ENCODE data around the gene MPPED1. TPM values are rescaled to one million over a fixed set of nuclear protein-coding genes. Genes with fewer than 3 reads are reported as not detected.
A peak's percentile ranks its signal among the peaks of the same experiment; 100 is the strongest.

The MPPED1 gene
- not detected in 2 replicates for total RNA-seq

- intact Hi-C loops (cut with micrococcal nuclease), result no loop called here
- Mint-ChIP-seq H3K9me3 (no peaks in the 10 kb centered on the region), H3K36me3 (ENCODE audit: low read depth) (no peaks in the 10 kb centered on the region), H3K4me1 (ENCODE audit: low read depth) (no peaks in the 10 kb centered on the region), H3K27me3 (ENCODE audit: insufficient read depth) (peaks cover 43% of the 10 kb centered on the region), H3K27ac (no peak within 1 kb of the TSS), H3K4me3 (no peak within 1 kb of the TSS)
- no peak for DNase-seq (ENCODE audit: low spot score)
Observed at GRCh38 chr22:43411869-43412807, at the start of gene MPPED1. Gene MPPED1, plus strand, starts transcription at chr22:43412014. Its CDS starts 12,972 bp downstream, at chr22:43424986.

- Mint-ChIP-seq H3K4me3 (no peak overlapping the region), H3K27ac (no peak overlapping the region), H3K27me3 (ENCODE audit: insufficient read depth) (peaks cover 10% of the 10 kb centered on the region), H3K36me3 (ENCODE audit: low read depth) (no peaks in the 10 kb centered on the region), H3K4me1 (ENCODE audit: low read depth) (no peaks in the 10 kb centered on the region), H3K9me3 (no peaks in the 10 kb centered on the region)
- intact Hi-C loops (cut with micrococcal nuclease), result no loop called here
- DNase-seq (ENCODE audit: low spot score), result no peak
Observed at GRCh38 chr22:43363315-43364168, 48.3 kb upstream of the MPPED1 start.

- Mint-ChIP-seq H3K4me3 (no peak overlapping the region), H3K4me1 (ENCODE audit: low read depth) (no peaks in the 10 kb centered on the region), H3K27me3 (ENCODE audit: insufficient read depth) (peaks cover 11% of the 10 kb centered on the region), H3K36me3 (ENCODE audit: low read depth) (no peaks in the 10 kb centered on the region), H3K9me3 (no peaks in the 10 kb centered on the region), H3K27ac (no peak overlapping the region)
- no peak for DNase-seq (ENCODE audit: low spot score)
- intact Hi-C loops (cut with micrococcal nuclease), result no loop called here
Observed at GRCh38 chr22:43364169-43364435, 47.7 kb upstream of the MPPED1 start.

GRCh38 chr22:43365715-43366440 is 45.9 kb upstream of the MPPED1 start:
- Mint-ChIP-seq H3K9me3 (no peaks in the 10 kb centered on the region), H3K27ac (no peak overlapping the region), H3K27me3 (ENCODE audit: insufficient read depth) (peaks cover 14% of the 10 kb centered on the region), H3K4me3 (no peak overlapping the region), H3K4me1 (ENCODE audit: low read depth) (no peaks in the 10 kb centered on the region), H3K36me3 (ENCODE audit: low read depth) (no peaks in the 10 kb centered on the region)
- no peak for DNase-seq (ENCODE audit: low spot score)
- intact Hi-C loops (cut with micrococcal nuclease), result no loop called here

GRCh38 chr22:43370036-43370435 is 41.8 kb upstream of the MPPED1 start:
- intact Hi-C loops (cut with micrococcal nuclease), result no loop called here
- no peak for DNase-seq (ENCODE audit: low spot score)
- Mint-ChIP-seq H3K27ac (no peak overlapping the region), H3K9me3 (no peaks in the 10 kb centered on the region), H3K36me3 (ENCODE audit: low read depth) (no peaks in the 10 kb centered on the region), H3K27me3 (ENCODE audit: insufficient read depth) (peaks cover 18% of the 10 kb centered on the region), H3K4me1 (ENCODE audit: low read depth) (no peaks in the 10 kb centered on the region), H3K4me3 (no peak overlapping the region)

- intact Hi-C loops (cut with micrococcal nuclease), result no loop called here
- DNase-seq (ENCODE audit: low spot score), result no peak
- Mint-ChIP-seq H3K4me1 (ENCODE audit: low read depth) (peaks cover 17% of the 10 kb centered on the region), H3K27me3 (ENCODE audit: insufficient read depth) (peaks cover 37% of the 10 kb centered on the region), H3K9me3 (no peaks in the 10 kb centered on the region), H3K27ac (no peak overlapping the region), H3K36me3 (ENCODE audit: low read depth) (no peaks in the 10 kb centered on the region), H3K4me3 (no peak overlapping the region)
Observed at GRCh38 chr22:43375951-43376455, 35.8 kb upstream of the MPPED1 start.

- Mint-ChIP-seq H3K27me3 (ENCODE audit: insufficient read depth) (peaks cover 40% of the 10 kb centered on the region), H3K4me3 (no peak overlapping the region), H3K9me3 (no peaks in the 10 kb centered on the region), H3K4me1 (ENCODE audit: low read depth) (peaks cover 17% of the 10 kb centered on the region), H3K27ac (no peak overlapping the region), H3K36me3 (ENCODE audit: low read depth) (no peaks in the 10 kb centered on the region)
- DNase-seq (ENCODE audit: low spot score), result peak; percentile 11
- intact Hi-C loops (cut with micrococcal nuclease), result no loop called here
Observed at GRCh38 chr22:43376765-43377547, 34.9 kb upstream of the MPPED1 start.

GRCh38 chr22:43377548-43377895 is 34.3 kb upstream of the MPPED1 start:
- H3K27me3 Mint-ChIP-seq (ENCODE audit: insufficient read depth), result peaks cover 42% of the 10 kb centered on the region
- no peak overlapping the region for H3K27ac Mint-ChIP-seq

GRCh38 chr22:43377896-43378704 is 33.7 kb upstream of the MPPED1 start:
- no peaks in the 10 kb centered on the region for H3K9me3 Mint-ChIP-seq
- no peak for DNase-seq (ENCODE audit: low spot score)
- no peak overlapping the region for H3K27ac Mint-ChIP-seq
- H3K4me3 Mint-ChIP-seq, result no peak overlapping the region
- peaks cover 40% of the 10 kb centered on the region for H3K27me3 Mint-ChIP-seq (ENCODE audit: insufficient read depth)
- no peaks in the 10 kb centered on the region for H3K36me3 Mint-ChIP-seq (ENCODE audit: low read depth)
- H3K4me1 Mint-ChIP-seq (ENCODE audit: low read depth), result peaks cover 17% of the 10 kb centered on the region
- intact Hi-C loops (cut with micrococcal nuclease), result no loop called here

More at GRCh38 chr22:43377548-43377895, 34.3 kb upstream of the MPPED1 start:
- Mint-ChIP-seq H3K4me3 (no peak overlapping the region), H3K4me1 (ENCODE audit: low read depth) (peaks cover 17% of the 10 kb centered on the region), H3K36me3 (ENCODE audit: low read depth) (no peaks in the 10 kb centered on the region), H3K9me3 (no peaks in the 10 kb centered on the region)
- intact Hi-C loops (cut with micrococcal nuclease), result no loop called here
- no peak for DNase-seq (ENCODE audit: low spot score)

- Mint-ChIP-seq H3K4me1 (ENCODE audit: low read depth) (peaks cover 17% of the 10 kb centered on the region), H3K27me3 (ENCODE audit: insufficient read depth) (peaks cover 48% of the 10 kb centered on the region), H3K27ac (no peak overlapping the region), H3K9me3 (no peaks in the 10 kb centered on the region), H3K4me3 (no peak overlapping the region), H3K36me3 (ENCODE audit: low read depth) (no peaks in the 10 kb centered on the region)
- no peak for DNase-seq (ENCODE audit: low spot score)
- intact Hi-C loops (cut with micrococcal nuclease), result loop anchor here (10.0 kb wide), 1 partner anchor 503 kb away; no protein-coding TSS in a partner anchor
Observed at GRCh38 chr22:43381693-43382092, 30.1 kb upstream of the MPPED1 start.

GRCh38 chr22:43384863-43385262 is 27.0 kb upstream of the MPPED1 start:
- Mint-ChIP-seq H3K36me3 (ENCODE audit: low read depth) (no peaks in the 10 kb centered on the region), H3K27ac (no peak overlapping the region), H3K9me3 (no peaks in the 10 kb centered on the region), H3K27me3 (ENCODE audit: insufficient read depth) (peaks cover 29% of the 10 kb centered on the region), H3K4me1 (ENCODE audit: low read depth) (no peaks in the 10 kb centered on the region), H3K4me3 (no peak overlapping the region)
- no peak for DNase-seq (ENCODE audit: low spot score)
- intact Hi-C loops (cut with micrococcal nuclease), result loop anchor here (1.0 to 10.0 kb wide), 4 partner anchors 111 to 1241 kb away; no protein-coding TSS in a partner anchor

Data from activated T-helper 1 cell treated with anti-CD3 and anti-CD28 coated beads, Interleukin-12 subunit alpha, Interleukin-12 subunit beta, Interleukin-2, Interleukin-4 antibody, amounts not matched to agents 30 ng/mL and 10 ng/mL and 1 ng/mL, durations not matched to agents 14 hours and 24 hours and 36 hours (primary cell).